H1 (cell line): Measurements from ENCODE around the gene JMJD1C. TPM values are rescaled to one million over a fixed set of nuclear protein-coding genes. Genes with fewer than 3 reads are reported as not detected.

Experiments
- CTCF ChIA-PET: fragments of 300-600 bp; sonication (Branson Sonifier 250); formaldehyde crosslinking; loops from one replicate; lab custom pipeline; 2021; ENCODE audit not compliant: partially characterized antibody; lab: Charles Lee
- POLR2A ChIA-PET: fragments of 300-600 bp; sonication (Branson Sonifier 250); formaldehyde crosslinking; loops from one replicate; lab custom pipeline; 2021; ENCODE audit warnings: inconsistent platforms; ENCODE audit not compliant: partially characterized antibody; lab: Charles Lee
- DNase-seq, 2 experiments: peaks; one replicate each; pipeline versions ENCODE4 v3.0.0 to v3.0.0-alpha.2; 2010 to 2022; ENCODE audit warnings: low spot score in 2 of 2, low read depth in 1 of 2, mixed read lengths in 1 of 2
- FAIRE-seq: peaks from 2 replicates; lab custom pipeline; 2011; peaks lifted over from hg19 to GRCh38; lab: Jason Lieb, UNC
- H2AFZ ChIP-seq: 2 replicates; pipeline ENCODE4 v1.8.1; 2012; ENCODE audit warnings: low read length, inconsistent platforms
- H2AK5ac ChIP-seq: 2 replicates; pipeline ENCODE4 v1.6.1; 2013; ENCODE audit warnings: low read depth, low read length
- H2BK120ac ChIP-seq: replicated peaks from 2 replicates; pipeline ENCODE3; 2013; ENCODE audit warnings: low read depth, low read length, inconsistent platforms
- H2BK12ac ChIP-seq: 2 replicates; pipeline ENCODE4 v1.6.1; 2013; ENCODE audit warnings: low read depth, low read length
- H2BK15ac ChIP-seq: 2 replicates; pipeline ENCODE4 v1.6.1; 2013; ENCODE audit warnings: low read length
- H2BK20ac ChIP-seq: 2 replicates; pipeline ENCODE4 v1.6.1; 2013; ENCODE audit warnings: low read length
- H2BK5ac ChIP-seq: 2 replicates; pipeline ENCODE4 v1.6.1; 2013; ENCODE audit warnings: low read depth, low read length
- H3K14ac ChIP-seq: 2 replicates; pipeline ENCODE4 v1.6.1; 2013; ENCODE audit warnings: inconsistent platforms; ENCODE audit not compliant: insufficient read length
- H3K18ac ChIP-seq: 2 replicates; pipeline ENCODE4 v1.6.1; 2013; ENCODE audit warnings: low read length; ENCODE audit errors: extremely low read depth
- H3K23ac ChIP-seq: 2 replicates; pipeline ENCODE4 v1.6.1; 2013; ENCODE audit warnings: inconsistent platforms; ENCODE audit not compliant: insufficient read length
- H3K23me2 ChIP-seq: 2 replicates; pipeline ENCODE4 v1.6.1; 2013; ENCODE audit warnings: low read depth, low read length
- H3K27ac ChIP-seq: 2 replicates; pipeline ENCODE4 v1.6.1; 2011; ENCODE audit warnings: low read depth, low read length, inconsistent platforms
- H3K27me3 ChIP-seq, 4 experiments: replicated peaks in 1 of 4; 1 replicate in 1 of 4; 2 replicates in 3 of 4; pipeline versions ENCODE4 v1.6.1 to v1.8.1; 2011 to 2013; ENCODE audit warnings: low read length in 3 of 4, mild to moderate bottlenecking in 3 of 4, inconsistent platforms in 2 of 4, mixed read lengths in 2 of 4, moderate library complexity in 1 of 4; ENCODE audit not compliant: control insufficient read depth in 3 of 4, insufficient read depth in 3 of 4; ENCODE audit errors: extremely low read depth in 1 of 4
- H3K36me3 ChIP-seq, 4 experiments: 2 replicates each; pipeline versions ENCODE4 v1.6.1 to v1.8.1; 2011 to 2013; ENCODE audit warnings: mild to moderate bottlenecking in 4 of 4, low read length in 3 of 4, moderate library complexity in 2 of 4, control low read depth in 1 of 4, inconsistent platforms in 1 of 4; ENCODE audit not compliant: insufficient read depth in 4 of 4, control insufficient read depth in 2 of 4
- H3K4ac ChIP-seq: replicated peaks from 2 replicates; pipeline ENCODE3; 2013; ENCODE audit warnings: low read length, low read depth, mixed read lengths, inconsistent platforms; ENCODE audit not compliant: insufficient read length
- H3K4me1 ChIP-seq, 4 experiments: replicated peaks in 1 of 4; 1 replicate in 1 of 4; 2 replicates in 3 of 4; pipeline versions ENCODE4 v1.6.1 to v1.8.1; 2011 to 2013; ENCODE audit warnings: low read length in 3 of 4, inconsistent platforms in 2 of 4, mixed read lengths in 1 of 4; ENCODE audit not compliant: insufficient read depth in 4 of 4, control insufficient read depth in 3 of 4
- H3K4me2 ChIP-seq, 2 experiments: 2 replicates each; pipeline versions ENCODE4 v1.6.1 to v1.8.1; 2011 to 2013; ENCODE audit warnings: low read depth in 2 of 2, low read length in 2 of 2, control low read depth in 1 of 2, inconsistent platforms in 1 of 2, mild to moderate bottlenecking in 1 of 2; ENCODE audit not compliant: insufficient read depth in 1 of 2
- H3K4me3 ChIP-seq, 4 experiments: fragments of 200-600, 300-600 bp in 1 of 4; sonication (generic), shearing (Covaris generic), sonication (Bioruptor Twin) in 1 of 4; 2 replicates each; pipeline versions ENCODE4 v1.5.1 to v1.8.1; 2011 to 2016; ENCODE audit warnings: low read length in 4 of 4, low read depth in 3 of 4, control low read depth in 2 of 4, inconsistent platforms in 2 of 4, mild to moderate bottlenecking in 2 of 4, mixed read lengths in 1 of 4, moderate library complexity in 1 of 4; ENCODE audit not compliant: insufficient read depth in 2 of 4; ENCODE audit errors: extremely low read depth in 1 of 4
- H3K56ac ChIP-seq: replicated peaks from 2 replicates; pipeline ENCODE3; 2013; ENCODE audit warnings: low read depth, mild to moderate bottlenecking, mixed read lengths, low read length, inconsistent platforms; ENCODE audit not compliant: insufficient read length
- H3K79me1 ChIP-seq: 2 replicates; pipeline ENCODE4 v1.6.1; 2013; ENCODE audit warnings: low read depth, low read length, control low read depth
- H3K79me2 ChIP-seq, 2 experiments: 2 replicates each; pipeline versions ENCODE4 v1.6.1 to v1.8.1; 2012 to 2013; ENCODE audit warnings: low read length in 2 of 2, mild to moderate bottlenecking in 2 of 2, inconsistent platforms in 1 of 2; ENCODE audit not compliant: insufficient read depth in 2 of 2, control insufficient read depth in 1 of 2
- H3K9ac ChIP-seq, 4 experiments: replicated peaks in 1 of 4; 1 replicate in 1 of 4; 2 replicates in 3 of 4; pipeline versions ENCODE4 v1.6.1 to v1.8.1; 2011 to 2013; ENCODE audit warnings: low read depth in 3 of 4, low read length in 3 of 4, control low read depth in 2 of 4, mild to moderate bottlenecking in 2 of 4, moderate library complexity in 2 of 4, inconsistent platforms in 1 of 4; ENCODE audit errors: extremely low read depth in 1 of 4
- H3K9me3 ChIP-seq, 2 experiments: 2 replicates each; pipeline versions ENCODE4 v1.6.1 to v1.8.1; 2012 to 2013; ENCODE audit warnings: mild to moderate bottlenecking in 2 of 2, moderate library complexity in 2 of 2, control low read depth in 1 of 2, inconsistent platforms in 1 of 2, low read depth in 1 of 2, low read length in 1 of 2, mixed read lengths in 1 of 2; ENCODE audit not compliant: insufficient read depth in 2 of 2
- H4K20me1 ChIP-seq, 2 experiments: replicated peaks in 1 of 2; 2 replicates each; pipeline versions ENCODE3 to v1.8.1; 2011 to 2013; ENCODE audit warnings: inconsistent platforms in 2 of 2, low read length in 2 of 2, mild to moderate bottlenecking in 1 of 2; ENCODE audit not compliant: insufficient read depth in 2 of 2, control insufficient read depth in 1 of 2
- H4K5ac ChIP-seq: 2 replicates; pipeline ENCODE4 v1.6.1; 2013; ENCODE audit warnings: low read length, low read depth, mixed read lengths, inconsistent platforms; ENCODE audit not compliant: insufficient read length
- H4K8ac ChIP-seq: 2 replicates; pipeline ENCODE4 v1.8.0; 2013; ENCODE audit warnings: mild to moderate bottlenecking, moderate library complexity, low read length, inconsistent platforms; ENCODE audit not compliant: insufficient read depth; ENCODE audit errors: extremely low read depth
- H4K91ac ChIP-seq: replicated peaks from 2 replicates; pipeline ENCODE3; 2013; ENCODE audit warnings: low read length, mixed read lengths, inconsistent platforms; ENCODE audit not compliant: insufficient read length
- CBX5 ChIP-seq: fragments of 300-800, 300-1000 bp; sonication (generic); IDR thresholded peaks from 2 replicates; pipeline ENCODE4 v1.7.1; 2016; ENCODE audit warnings: antibody characterized with exemption, low read length, low read depth
- CEBPB ChIP-seq: IDR thresholded peaks from 2 replicates; pipeline ENCODE4 v1.6.1; 2012; ENCODE audit warnings: low read depth, low read length
- CHD2 ChIP-seq: IDR thresholded peaks from 2 replicates; pipeline ENCODE4 v1.6.1; 2012; ENCODE audit warnings: low read length, improper control_type of control experiment
- EGR1 ChIP-seq: IDR thresholded peaks from 2 replicates; pipeline ENCODE4 v1.6.1; 2011; ENCODE audit warnings: low read depth, low read length, borderline replicate concordance
- KDM1A ChIP-seq: fragments of 200-600, 300-600 bp; sonication (generic); IDR thresholded peaks from 2 replicates; pipeline ENCODE4 v1.7.1; 2016; ENCODE audit warnings: mild to moderate bottlenecking, low read length, borderline replicate concordance
- MAX ChIP-seq: IDR thresholded peaks from 2 replicates; pipeline ENCODE4 v1.6.1; 2012; ENCODE audit warnings: inconsistent platforms
- POLR2A ChIP-seq, 2 experiments: IDR thresholded peaks; 1 replicate in 1 of 2; 2 replicates in 1 of 2; pipeline ENCODE4 v1.6.1; 2011; ENCODE audit warnings: low read depth in 2 of 2, low read length in 2 of 2, mild to moderate bottlenecking in 2 of 2; ENCODE audit errors: control extremely low read depth in 1 of 2
- RAD21 ChIP-seq, 2 experiments: IDR thresholded peaks in 1 of 2; conservative IDR thresholded peaks in 1 of 2; 2 replicates each; pipeline ENCODE4 v1.6.1; 2011; ENCODE audit warnings: low read depth in 2 of 2, low read length in 2 of 2, improper control_type of control experiment in 1 of 2, inconsistent platforms in 1 of 2, mild to moderate bottlenecking in 1 of 2, moderate library complexity in 1 of 2
- RFX5 ChIP-seq: IDR thresholded peaks from 2 replicates; pipeline ENCODE4 v1.6.1; 2011; ENCODE audit warnings: low read depth, low read length, improper control_type of control experiment, borderline replicate concordance
- SIRT6 ChIP-seq: IDR thresholded peaks from one replicate; pipeline ENCODE4 v1.7.1; 2012; ENCODE audit warnings: low read length, inconsistent platforms
- TAF1 ChIP-seq: IDR thresholded peaks from 2 replicates; pipeline ENCODE4 v1.6.1; 2011; ENCODE audit warnings: mild to moderate bottlenecking, low read depth, low read length
- WGBS, 2 experiments: shearing (Covaris generic) in 1 of 2; methylation state at CpG; one replicate each; pipeline versions ENCODE4 v1.1.6 to v1.1.7; 2013 to 2015; ENCODE audit warnings: low lambda C conversion rate in 2 of 2, mixed read lengths in 2 of 2, inconsistent platforms in 1 of 2, low coverage in 1 of 2, missing lambda C conversion rate in 1 of 2; ENCODE audit not compliant: insufficient replicate concordance in 2 of 2, insufficient coverage in 1 of 2, insufficient read length in 1 of 2; ENCODE audit errors: extremely low coverage in 1 of 2, missing lambda C conversion rate in 1 of 2; 5-methylcytosine and 5-hydroxymethylcytosine counted together
- polyA plus RNA-seq, 7 experiments: library from polyadenylated mRNA; depleted of rRNA in 3 of 7; stranded (reverse) in 5 of 7; unstranded in 2 of 7; fragments of >200 nt in 5 of 7; fragments of 200-250 nt in 2 of 7; gene quantifications; 1 replicate in 5 of 7; 2 replicates in 1 of 7; 4 replicates in 1 of 7; pipeline versions ENCODE4 v1.2.1 to v1.2.3, GENCODE V29; 2011 to 2013; ENCODE audit warnings: missing spikeins in 2 of 7, mixed read lengths in 2 of 7
- total RNA-seq: library from RNA; stranded (reverse); fragmentation: NEBNext Ultra II Directional; extraction: Animal tissue kit (Norgen Biotek cat#: 25700); gene quantifications from 2 replicates; pipeline ENCODE4 v1.2.1, GENCODE V29; 2021
- TF ChIP-seq, protein P1 (sequence below): IDR thresholded peaks from 2 replicates; pipeline ENCODE4 v1.6.1; 2011; ENCODE audit warnings: low read depth, mild to moderate bottlenecking, low read length; ENCODE audit not compliant: insufficient read depth

Gene JMJD1C
- total and polyA plus RNA-seq, 2 of the 8 experiments (the other 6 are each of a cell fraction or from before 2014, with no cell fraction given): 54.5 to 210 TPM

- Histone ChIP-seq H3K27ac (no peak overlapping the region), H3K79me1 (peaks cover 3% of the 10 kb centered on the region; the same call in 1 of the 2 replicates), H3K14ac (no peak overlapping the region), H4K8ac (no peak overlapping the region), H3K18ac (no peak overlapping the region), H3K36me3 (no peaks in the 10 kb centered on the region; a peak in 1 of 8 replicates), H3K23ac (no peak overlapping the region), H2BK5ac (no peak overlapping the region), H3K4me3 (no peak overlapping the region), H3K4me1 (peaks cover 0 to 6% (median 0%) of the 10 kb centered on the region in 4 experiments; a peak in 1 of 7 replicates), H2BK12ac (no peak overlapping the region), H3K9me3 (no peaks in the 10 kb centered on the region), H4K20me1 (peaks cover 13 to 30% of the 10 kb centered on the region in 2 experiments), H2AFZ (no peak overlapping the region), H2AK5ac (no peak overlapping the region), H3K4me2 (no peak overlapping the region), H4K5ac (no peak overlapping the region), H3K56ac (no peak overlapping the region), H3K79me2 (peaks cover 0 to 99% of the 10 kb centered on the region in 2 experiments; a peak in 3 of 4 replicates), H4K91ac (no peak overlapping the region), H3K9ac (no peak overlapping the region), H2BK120ac (no peak overlapping the region), H2BK15ac (no peak overlapping the region), H3K4ac (no peak overlapping the region), H3K23me2 (no peaks in the 10 kb centered on the region), H3K27me3 (no peaks in the 10 kb centered on the region), H2BK20ac (no peak overlapping the region)
- WGBS, 2 experiments: 79% methylated on average over 1 of the region's 1 CpG; no CpG with 5 or more reads in 1 of the 2 experiments
- DNase-seq (no peak), FAIRE-seq (no peak)
- ChIA-PET CTCF (interaction anchor here (0.7 to 1.3 kb wide), 3 partner anchors 10 to 658 kb away, joined by 3 to 7 read pairs (median 4); no protein-coding TSS in a partner anchor), POLR2A (interaction anchor here (0.6 kb wide), 1 partner anchor 40 kb away, joined by 4 read pairs; no protein-coding TSS in a partner anchor)
- TF ChIP-seq CEBPB (no peak), MAX (no peak), RAD21 (IDR thresholded peaks at IDR 0.05 in 1 of 2, conservative IDR thresholded peaks at IDR 0.05 in 1 of 2; ENCODE audit: low read depth in 2 of 2, low read length in 2 of 2) (no peak), SIRT6 (no peak), CBX5 (no peak), EGR1 (no peak), RFX5 (no peak), KDM1A (no peak), CHD2 (no peak), TAF1 (no peak), POLR2A (IDR thresholded peaks at IDR 0.05; ENCODE audit: control extremely low read depth in 1 of 2, low read depth in 2 of 2, low read length in 2 of 2) (no peak)
- TF ChIP-seq, protein P1, sequence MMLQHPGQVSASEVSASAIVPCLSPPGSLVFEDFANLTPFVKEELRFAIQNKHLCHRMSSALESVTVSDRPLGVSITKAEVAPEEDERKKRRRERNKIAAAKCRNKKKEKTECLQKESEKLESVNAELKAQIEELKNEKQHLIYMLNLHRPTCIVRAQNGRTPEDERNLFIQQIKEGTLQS: no peak
Measured at GRCh38 chr10:63224241-63224640, 241.5 kb downstream of the JMJD1C start.
